Neural cell (in vitro differentiated cells): ENCODE measurements around the gene COMP. TPM values are rescaled to one million over a fixed set of nuclear protein-coding genes. Genes with fewer than 3 reads are reported as not detected.

Experiments
- H2AFZ ChIP-seq: fragments of 200-600, 300-800 bp; sonication (generic), shearing (Covaris generic); 2 replicates; pipeline ENCODE4 v1.6.0; 2014; ENCODE audit warnings: low read depth, mild to moderate bottlenecking, antibody characterized with exemption, low read length, moderate library complexity
- H3F3A ChIP-seq: fragments of 200-600 bp; shearing (Covaris generic); 2 replicates; pipeline ENCODE4 v1.6.1; 2016; ENCODE audit warnings: mild to moderate bottlenecking, moderate library complexity, mixed read lengths, antibody characterized with exemption, low read length; ENCODE audit not compliant: insufficient read depth, poor library complexity, severe bottlenecking
- H3K27ac ChIP-seq: fragments of 200-600, 300-800 bp; sonication (generic), shearing (Covaris generic); 2 replicates; pipeline ENCODE4 v1.5.1; 2014; ENCODE audit warnings: mild to moderate bottlenecking, low read length, moderate library complexity
- H3K27me3 ChIP-seq: fragments of 300-800, 200-600 bp; sonication (generic), shearing (Covaris generic); 2 replicates; pipeline ENCODE4 v1.6.0; 2014; ENCODE audit warnings: mild to moderate bottlenecking, low read depth, low read length, moderate library complexity; ENCODE audit not compliant: insufficient read depth
- H3K36me3 ChIP-seq: fragments of 300-800, 200-600 bp; sonication (generic), shearing (Covaris generic); 2 replicates; pipeline ENCODE4 v1.5.1; 2014; ENCODE audit warnings: mild to moderate bottlenecking, antibody characterized with exemption, low read length, moderate library complexity; ENCODE audit not compliant: insufficient read depth
- H3K4me2 ChIP-seq: fragments of 300-800, 200-600 bp; sonication (generic), shearing (Covaris generic); 2 replicates; pipeline ENCODE4 v1.6.0; 2014; ENCODE audit warnings: mild to moderate bottlenecking, low read length
- H3K4me3 ChIP-seq: fragments of 300-800, 200-600 bp; sonication (generic), shearing (Covaris generic); 2 replicates; pipeline ENCODE4 v1.5.1; 2014; ENCODE audit warnings: mild to moderate bottlenecking, low read length, moderate library complexity
- H3K79me2 ChIP-seq: fragments of 200-600 bp; shearing (Covaris generic); replicated peaks from 2 replicates; pipeline ENCODE4 v1.6.0; 2014; ENCODE audit warnings: mild to moderate bottlenecking, low read length, moderate library complexity; ENCODE audit not compliant: insufficient read depth
- H3K9ac ChIP-seq: fragments of 300-800, 200-600 bp; sonication (generic), shearing (Covaris generic); 2 replicates; pipeline ENCODE4 v1.6.1; 2016; ENCODE audit warnings: mild to moderate bottlenecking, low read length, mixed read lengths
- H3K9me2 ChIP-seq: fragments of 200-600 bp; shearing (Covaris generic); 2 replicates; pipeline ENCODE4 v1.6.1; 2016; ENCODE audit warnings: mild to moderate bottlenecking, low read length, mixed read lengths; ENCODE audit not compliant: insufficient read depth
- H3K9me3 ChIP-seq: fragments of 200-600, 300-800 bp; sonication (generic), shearing (Covaris generic); 2 replicates; pipeline ENCODE4 v1.6.1; 2016; ENCODE audit warnings: mild to moderate bottlenecking, mixed run types, low read length, moderate library complexity, mixed read lengths
- H4K20me1 ChIP-seq: fragments of 200-600 bp; shearing (Covaris generic); 2 replicates; pipeline ENCODE4 v1.6.1; 2016; ENCODE audit warnings: mild to moderate bottlenecking, mixed run types; ENCODE audit not compliant: insufficient read depth
- CTCF ChIP-seq: fragments of 450-650 bp; IDR thresholded peaks from 2 replicates; pipeline ENCODE4 v1.5.1; 2014; ENCODE audit warnings: antibody characterized with exemption, mild to moderate bottlenecking, moderate library complexity; ENCODE audit not compliant: poor library complexity, severe bottlenecking
- EP300 ChIP-seq: fragments of 450-650 bp; conservative IDR thresholded peaks from 2 replicates; pipeline ENCODE4 v1.6.1; 2014; ENCODE audit warnings: antibody characterized with exemption, mild to moderate bottlenecking, moderate library complexity; ENCODE audit not compliant: poor library complexity, severe bottlenecking
- EZH2 ChIP-seq: fragments of 200-600, 300-800 bp; shearing (Covaris generic), sonication (generic); IDR thresholded peaks from 2 replicates; pipeline ENCODE4 v1.6.1; 2014; ENCODE audit warnings: antibody characterized with exemption, low read length, borderline replicate concordance, mild to moderate bottlenecking; ENCODE audit not compliant: insufficient read depth, poor library complexity, severe bottlenecking
- MXI1 ChIP-seq: fragments of 450-650 bp; conservative IDR thresholded peaks from 2 replicates; pipeline ENCODE4 v1.6.1; 2014; ENCODE audit warnings: antibody characterized with exemption, mild to moderate bottlenecking; ENCODE audit not compliant: poor library complexity, severe bottlenecking
- POLR2AphosphoS5 ChIP-seq: IDR thresholded peaks from 2 replicates; pipeline ENCODE4 v1.6.1; 2012
- RAD21 ChIP-seq: fragments of 450-650 bp; conservative IDR thresholded peaks from 2 replicates; pipeline ENCODE4 v1.6.1; 2014; ENCODE audit warnings: antibody characterized with exemption, mild to moderate bottlenecking, moderate library complexity
- REST ChIP-seq: IDR thresholded peaks from 2 replicates; pipeline ENCODE4 v1.6.1; 2012; ENCODE audit warnings: borderline replicate concordance
- SMC3 ChIP-seq: fragments of 450-650 bp; conservative IDR thresholded peaks from 2 replicates; pipeline ENCODE4 v1.6.1; 2014; ENCODE audit warnings: antibody characterized with exemption, mild to moderate bottlenecking, moderate library complexity; ENCODE audit not compliant: poor library complexity
- TAF1 ChIP-seq: IDR thresholded peaks from 2 replicates; pipeline ENCODE4 v1.6.1; 2012; ENCODE audit warnings: low read depth
- polyA plus RNA-seq: library from polyadenylated mRNA; depleted of rRNA; stranded (reverse); fragments of >200 nt; gene quantifications from 2 replicates; pipeline ENCODE4 v1.2.3, GENCODE V29; 2014

COMP gene
- polyA plus RNA-seq, 1 donor from 2014 or later, result not detected

- peak overlapping the region; percentile 90 for H3K4me3 ChIP-seq
- peak overlapping the region; percentile 83 for H3K9ac ChIP-seq
- H3K36me3 ChIP-seq, result no peaks in the 10 kb centered on the region
- peaks cover 22% of the 10 kb centered on the region for H4K20me1 ChIP-seq
- H3K9me2 ChIP-seq, result no peaks in the 10 kb centered on the region
- no peak overlapping the region for H3K27ac ChIP-seq
- no peaks in the 10 kb centered on the region for H3K9me3 ChIP-seq
- no peaks in the 10 kb centered on the region for H3F3A ChIP-seq
- peaks cover 51% of the 10 kb centered on the region for H3K79me2 ChIP-seq
- H2AFZ ChIP-seq, result no peak overlapping the region
- H3K4me2 ChIP-seq, result peak overlapping the region; percentile 85
- no peaks in the 10 kb centered on the region for H3K27me3 ChIP-seq
- TF ChIP-seq EZH2, result no peak
- TF ChIP-seq MXI1, result no peak
- TF ChIP-seq RAD21, result no peak
- no peak for TF ChIP-seq CTCF
- TF ChIP-seq SMC3, result no peak
- no peak for TF ChIP-seq TAF1
- no peak for TF ChIP-seq REST
- TF ChIP-seq POLR2AphosphoS5, result no peak
These were observed 43.5 kb upstream of the COMP start for GRCh38 chr19:18834644-18834984.

GRCh38 chr19:18833849-18834643 is 42.9 kb upstream of the COMP start:
- no peak for TF ChIP-seq REST
- no peak for TF ChIP-seq EZH2
- no peak for TF ChIP-seq CTCF
- TF ChIP-seq EP300, result no peak
- TF ChIP-seq MXI1, result no peak
- TF ChIP-seq POLR2AphosphoS5, result no peak
- TF ChIP-seq RAD21, result no peak
- no peak for TF ChIP-seq TAF1
- TF ChIP-seq SMC3, result no peak
- Histone ChIP-seq H3K4me2 (peak overlapping the region; percentile 85), H4K20me1 (peaks cover 22% of the 10 kb centered on the region), H3K9me3 (no peaks in the 10 kb centered on the region), H3F3A (no peaks in the 10 kb centered on the region), H3K79me2 (peaks cover 48% of the 10 kb centered on the region), H3K27ac (no peak overlapping the region), H3K27me3 (no peaks in the 10 kb centered on the region), H3K4me3 (peak overlapping the region; percentile 90), H2AFZ (no peak overlapping the region), H3K9me2 (no peaks in the 10 kb centered on the region), H3K36me3 (no peaks in the 10 kb centered on the region), H3K9ac (peak overlapping the region; percentile 83)
